ENCODE data around the gene LZTS2. TPM values are rescaled to one million over a fixed set of nuclear protein-coding genes. Genes with fewer than 3 reads are reported as not detected.
A peak's percentile ranks its signal among the peaks of the same experiment; 100 is the strongest.

The LZTS2 gene
- total RNA-seq, 1 experiment from 2014 or later, result 108 TPM

GRCh38 chr10:101000127-101000914, 713 bp downstream of the LZTS2 start:
- Histone ChIP-seq H3K4me3 (ENCODE audit: insufficient read depth, low read depth, low read length) (peak overlapping the region; percentile 95), H3K36me3 (replicated peaks; ENCODE audit: control insufficient read depth, insufficient read depth, low read length) (peaks cover 10% of the 10 kb centered on the region), H3K27me3 (ENCODE audit: control insufficient read depth, insufficient read depth, low read length) (no peaks in the 10 kb centered on the region)
- peak; percentile 79 for DNase-seq

GRCh38 chr10:101000915-101001658, 1.5 kb downstream of the LZTS2 start:
- H3K4me3 ChIP-seq (ENCODE audit: insufficient read depth, low read depth, low read length), result no peak overlapping the region; the same call in none of the 2 replicates
- DNase-seq, result peak; percentile 62
- H3K27me3 ChIP-seq (ENCODE audit: control insufficient read depth, insufficient read depth, low read length), result no peaks in the 10 kb centered on the region
- peaks cover 12% of the 10 kb centered on the region for H3K36me3 ChIP-seq (replicated peaks; ENCODE audit: control insufficient read depth, insufficient read depth, low read length)

DNA sequence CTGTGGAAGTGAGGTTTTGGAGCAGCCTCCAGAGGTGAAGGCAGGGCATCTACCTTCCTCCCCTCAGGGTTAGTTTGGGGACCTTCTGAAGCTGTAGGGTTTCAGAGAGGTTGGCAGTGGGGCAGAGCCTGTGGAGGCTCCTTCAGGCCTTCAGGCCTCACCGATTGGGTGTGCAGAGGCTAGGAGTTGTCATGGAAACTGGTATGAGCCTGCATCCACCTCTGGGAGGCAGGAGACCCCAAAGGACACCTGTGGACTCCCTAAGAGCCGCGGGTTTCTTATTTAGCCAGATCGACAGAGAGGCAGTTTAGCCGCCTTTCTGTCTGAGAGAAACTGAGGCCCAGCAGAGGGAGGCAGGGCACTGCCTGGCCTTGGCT, 2.0 kb downstream of the LZTS2 start:
- peak; percentile 62 for DNase-seq
- no peaks in the 10 kb centered on the region for H3K27me3 ChIP-seq (ENCODE audit: control insufficient read depth, insufficient read depth, low read length)
- peaks cover 14% of the 10 kb centered on the region for H3K36me3 ChIP-seq (replicated peaks; ENCODE audit: control insufficient read depth, insufficient read depth, low read length)
- no peak overlapping the region for H3K4me3 ChIP-seq (ENCODE audit: insufficient read depth, low read depth, low read length)

GRCh38 chr10:101002456-101002855, 2.8 kb downstream of the LZTS2 start:
- no peak for DNase-seq
- Histone ChIP-seq H3K27me3 (ENCODE audit: control insufficient read depth, insufficient read depth, low read length) (no peaks in the 10 kb centered on the region), H3K36me3 (replicated peaks; ENCODE audit: control insufficient read depth, insufficient read depth, low read length) (peaks cover 14% of the 10 kb centered on the region), H3K4me3 (ENCODE audit: insufficient read depth, low read depth, low read length) (no peak overlapping the region)

DNA sequence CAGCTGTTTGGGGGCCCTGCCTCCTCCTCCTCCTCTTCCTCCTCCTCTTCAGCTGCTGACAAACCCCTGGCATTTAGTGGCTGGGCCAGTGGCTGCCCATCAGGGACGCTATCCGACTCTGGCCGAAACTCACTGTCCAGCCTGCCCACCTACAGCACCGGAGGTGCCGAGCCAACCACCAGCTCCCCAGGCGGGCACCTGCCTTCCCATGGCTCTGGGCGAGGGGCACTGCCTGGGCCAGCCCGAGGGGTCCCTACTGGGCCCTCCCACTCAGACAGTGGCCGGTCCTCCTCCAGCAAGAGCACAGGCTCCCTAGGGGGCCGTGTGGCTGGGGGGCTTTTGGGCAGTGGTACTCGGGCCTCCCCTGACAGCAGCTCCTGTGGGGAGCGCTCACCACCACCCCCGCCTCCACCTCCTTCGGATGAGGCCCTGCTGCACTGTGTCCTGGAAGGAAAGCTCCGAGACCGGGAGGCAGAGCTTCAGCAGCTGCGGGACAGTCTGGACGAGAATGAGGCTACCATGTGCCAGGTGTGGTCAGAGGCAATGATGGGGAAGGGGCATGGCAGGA, 4.1 kb downstream of the LZTS2 start:
- Histone ChIP-seq H3K4me3 (ENCODE audit: insufficient read depth, low read depth, low read length) (no peak overlapping the region), H3K27me3 (ENCODE audit: control insufficient read depth, insufficient read depth, low read length) (no peaks in the 10 kb centered on the region), H3K36me3 (replicated peaks; ENCODE audit: control insufficient read depth, insufficient read depth, low read length) (peaks cover 14% of the 10 kb centered on the region)
- no peak for DNase-seq

GRCh38 chr10:101005361-101005760, 5.8 kb downstream of the LZTS2 start:
- Histone ChIP-seq H3K4me3 (ENCODE audit: insufficient read depth, low read depth, low read length) (no peak overlapping the region), H3K27me3 (ENCODE audit: control insufficient read depth, insufficient read depth, low read length) (no peaks in the 10 kb centered on the region), H3K36me3 (replicated peaks; ENCODE audit: control insufficient read depth, insufficient read depth, low read length) (peaks cover 14% of the 10 kb centered on the region)
- DNase-seq, result no peak

DNA sequence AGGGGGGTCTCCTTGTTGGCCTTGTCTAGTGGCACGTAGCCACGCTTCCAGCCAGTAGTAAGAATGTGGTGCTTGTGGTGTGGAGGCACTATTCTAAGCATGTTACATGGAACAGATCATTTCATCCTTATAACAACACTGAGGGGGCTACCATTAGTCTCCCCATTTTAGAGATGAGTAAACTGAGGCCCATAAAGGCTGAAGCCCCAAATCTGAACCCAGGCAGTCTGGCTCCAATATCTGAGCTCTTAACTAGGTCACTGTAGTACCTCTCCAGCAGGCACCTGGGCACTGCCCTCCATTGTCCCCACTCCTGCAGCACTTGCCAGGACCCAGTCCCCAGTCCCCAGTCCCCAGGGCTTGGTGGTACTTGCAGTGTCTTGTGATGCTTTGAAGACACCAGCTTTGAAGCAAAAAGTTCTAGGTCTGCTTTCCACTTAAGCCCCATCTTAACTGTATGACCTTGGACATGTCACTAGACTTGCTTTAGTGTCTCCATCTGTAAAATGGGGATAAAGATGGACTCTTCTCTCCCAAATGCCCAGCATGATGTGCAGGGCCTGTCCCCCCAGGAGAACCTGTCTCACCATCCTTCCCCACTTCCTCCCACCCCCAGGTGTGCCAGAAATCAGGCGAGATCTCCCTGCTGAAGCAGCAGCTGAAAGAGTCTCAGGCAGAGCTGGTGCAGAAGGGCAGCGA, 6.4 kb downstream of the LZTS2 start:
- no peaks in the 10 kb centered on the region for H3K27me3 ChIP-seq (ENCODE audit: control insufficient read depth, insufficient read depth, low read length)
- DNase-seq, result no peak
- peaks cover 14% of the 10 kb centered on the region for H3K36me3 ChIP-seq (replicated peaks; ENCODE audit: control insufficient read depth, insufficient read depth, low read length)
- no peak overlapping the region for H3K4me3 ChIP-seq (ENCODE audit: insufficient read depth, low read depth, low read length)

DNA sequence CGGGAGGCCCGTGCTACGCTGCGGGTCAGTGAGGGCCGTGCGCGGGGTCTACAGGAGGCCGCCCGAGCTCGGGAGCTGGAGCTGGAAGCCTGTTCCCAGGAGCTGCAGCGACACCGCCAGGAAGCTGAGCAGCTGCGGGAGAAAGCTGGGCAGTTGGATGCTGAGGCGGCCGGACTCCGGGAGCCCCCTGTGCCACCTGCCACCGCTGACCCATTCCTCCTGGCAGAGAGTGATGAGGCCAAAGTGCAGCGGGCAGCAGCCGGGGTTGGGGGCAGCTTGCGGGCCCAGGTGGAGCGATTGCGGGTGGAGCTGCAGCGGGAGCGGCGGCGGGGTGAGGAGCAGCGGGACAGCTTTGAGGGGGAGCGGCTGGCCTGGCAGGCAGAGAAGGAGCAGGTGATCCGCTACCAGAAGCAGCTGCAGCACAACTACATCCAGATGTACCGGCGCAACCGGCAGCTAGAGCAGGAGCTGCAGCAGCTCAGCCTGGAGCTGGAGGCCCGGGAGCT, 7.0 kb downstream of the LZTS2 start:
- DNase-seq, result no peak
- Histone ChIP-seq H3K36me3 (replicated peaks; ENCODE audit: control insufficient read depth, insufficient read depth, low read length) (peaks cover 14% of the 10 kb centered on the region), H3K4me3 (ENCODE audit: insufficient read depth, low read depth, low read length) (no peak overlapping the region), H3K27me3 (ENCODE audit: control insufficient read depth, insufficient read depth, low read length) (no peaks in the 10 kb centered on the region)

DNA sequence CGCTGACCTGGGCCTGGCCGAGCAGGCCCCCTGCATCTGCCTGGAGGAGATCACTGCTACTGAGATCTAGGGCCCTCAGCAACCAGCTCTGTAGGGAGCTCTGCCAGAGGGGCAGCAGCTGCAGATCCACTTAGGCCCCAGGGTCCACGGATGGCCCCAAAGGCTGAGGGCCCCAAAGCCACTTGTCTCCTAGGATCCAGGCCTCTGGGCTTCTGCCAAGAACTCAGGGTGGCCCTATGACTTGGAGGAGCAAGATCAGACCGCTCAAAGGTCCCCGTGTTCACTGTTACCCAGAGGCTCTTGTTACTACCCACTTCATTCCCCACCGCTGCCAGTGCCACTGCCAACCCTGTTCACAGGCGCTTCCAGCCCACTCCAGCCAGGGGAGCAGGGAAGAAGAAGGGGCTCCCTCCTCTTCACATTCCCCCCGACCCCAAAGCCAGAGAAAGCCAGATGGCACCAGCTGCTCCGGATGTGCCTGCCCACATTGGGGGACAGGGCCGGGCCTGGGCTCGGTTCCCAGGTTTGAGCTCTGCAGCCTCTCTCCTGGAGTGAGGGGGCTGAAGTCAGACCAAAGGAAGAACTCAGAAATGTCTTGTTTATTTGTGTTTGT, 7.6 kb downstream of the LZTS2 start:
- Histone ChIP-seq H3K27me3 (ENCODE audit: control insufficient read depth, insufficient read depth, low read length) (no peaks in the 10 kb centered on the region), H3K4me3 (ENCODE audit: insufficient read depth, low read depth, low read length) (no peak overlapping the region), H3K36me3 (replicated peaks; ENCODE audit: control insufficient read depth, insufficient read depth, low read length) (peaks cover 14% of the 10 kb centered on the region)
- DNase-seq, result no peak

- Histone ChIP-seq H3K4me3 (ENCODE audit: insufficient read depth, low read depth, low read length) (no peak overlapping the region), H3K27me3 (ENCODE audit: control insufficient read depth, insufficient read depth, low read length) (no peaks in the 10 kb centered on the region), H3K36me3 (replicated peaks; ENCODE audit: control insufficient read depth, insufficient read depth, low read length) (peaks cover 7% of the 10 kb centered on the region)
- peak; percentile 72 for DNase-seq
These were observed 8.6 kb downstream of the LZTS2 start for GRCh38 chr10:101007915-101008822.

GRCh38 chr10:101008823-101009423, 9.3 kb downstream of the LZTS2 start:
- no peak for DNase-seq
- H3K4me3 ChIP-seq (ENCODE audit: insufficient read depth, low read depth, low read length), result no peak overlapping the region
- H3K27me3 ChIP-seq (ENCODE audit: control insufficient read depth, insufficient read depth, low read length), result no peaks in the 10 kb centered on the region
- H3K36me3 ChIP-seq (replicated peaks; ENCODE audit: control insufficient read depth, insufficient read depth, low read length), result peaks cover 6% of the 10 kb centered on the region

DNA sequence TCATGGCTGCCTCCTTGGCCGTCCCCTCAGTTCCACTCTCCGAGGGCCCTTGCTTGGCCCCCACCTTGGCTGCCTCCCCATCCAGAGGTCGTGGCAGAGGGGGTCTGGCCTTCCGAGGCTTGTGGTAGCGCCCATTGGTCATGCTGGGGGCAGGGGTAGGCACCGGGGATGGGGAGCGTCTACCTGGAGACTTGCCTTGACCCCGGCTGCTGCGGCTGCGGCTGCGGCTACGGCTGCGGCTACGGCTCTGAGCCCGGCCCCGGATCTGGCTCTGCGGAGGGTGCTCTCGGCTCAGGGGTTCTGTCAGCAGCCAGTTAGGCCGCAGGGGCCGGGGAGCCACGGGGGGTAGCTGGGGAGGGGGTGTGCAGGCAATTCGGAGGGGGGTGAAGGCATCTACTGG, 10.7 kb downstream of the LZTS2 start:
- Histone ChIP-seq H3K27me3 (ENCODE audit: control insufficient read depth, insufficient read depth, low read length) (peaks cover 2% of the 10 kb centered on the region), H3K36me3 (replicated peaks; ENCODE audit: control insufficient read depth, insufficient read depth, low read length) (peaks cover 4% of the 10 kb centered on the region), H3K4me3 (ENCODE audit: insufficient read depth, low read depth, low read length) (no peak overlapping the region)
- DNase-seq, result peak; percentile 50
